ENCODE data around the gene RTL10.

GRCh38 chr22:19875531-19876313 is 21.0 kb upstream of the RTL10 start:
- TF ChIP-seq EP300 (IDR thresholded peaks at IDR 0.05; ENCODE audit: borderline replicate concordance) (no peak), MAX (IDR thresholded peaks at IDR 0.05) (no peak), USF1 (IDR thresholded peaks at IDR 0.05) (no peak), CREB1 (IDR thresholded peaks at IDR 0.05; ENCODE audit: low read depth) (no peak)

All from Ishikawa (cell line).